Mucosa of rectum (tissue), 2 donors: ENCODE measurements around the gene GPX4.
A peak's percentile ranks its signal among the peaks of the same experiment; 100 is the strongest.

Source experiments
- H3K27ac ChIP-seq, 2 donors: one replicate each; pipeline ENCODE4 v1.7.0; 2013; ENCODE audit warnings: inconsistent platforms in 2 of 2, low read depth in 2 of 2, low read length in 2 of 2
- H3K27me3 ChIP-seq, 2 donors: one replicate each; pipeline ENCODE4 v1.7.0; 2013; ENCODE audit warnings: low read length in 2 of 2; ENCODE audit not compliant: control insufficient read depth in 2 of 2, insufficient read depth in 2 of 2
- H3K36me3 ChIP-seq, 2 donors: one replicate each; pipeline ENCODE4 v1.7.0; 2013; ENCODE audit warnings: low read length in 2 of 2; ENCODE audit not compliant: control insufficient read depth in 2 of 2, insufficient read depth in 2 of 2
- H3K4me1 ChIP-seq, 2 donors: one replicate each; pipeline ENCODE4 v1.7.0; 2013; ENCODE audit warnings: low read length in 2 of 2, mild to moderate bottlenecking in 1 of 2; ENCODE audit not compliant: control insufficient read depth in 2 of 2, insufficient read depth in 2 of 2
- H3K4me3 ChIP-seq, 2 donors: one replicate each; pipeline ENCODE4 v1.7.0; 2013; ENCODE audit warnings: low read length in 2 of 2
- H3K9ac ChIP-seq, 2 donors: one replicate each; pipeline ENCODE4 v1.7.0; 2013; ENCODE audit warnings: low read length in 2 of 2, low read depth in 1 of 2, mild to moderate bottlenecking in 1 of 2
- H3K9me3 ChIP-seq, 2 donors: one replicate each; pipeline ENCODE4 v1.7.0; 2013; ENCODE audit warnings: low read length in 2 of 2; ENCODE audit not compliant: control insufficient read depth in 2 of 2
- donor health status: healthy.
- donor health status: Normal muscosa, but diverticular disease.

GPX4 gene, protein sequence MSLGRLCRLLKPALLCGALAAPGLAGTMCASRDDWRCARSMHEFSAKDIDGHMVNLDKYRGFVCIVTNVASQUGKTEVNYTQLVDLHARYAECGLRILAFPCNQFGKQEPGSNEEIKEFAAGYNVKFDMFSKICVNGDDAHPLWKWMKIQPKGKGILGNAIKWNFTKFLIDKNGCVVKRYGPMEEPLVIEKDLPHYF

DNA sequence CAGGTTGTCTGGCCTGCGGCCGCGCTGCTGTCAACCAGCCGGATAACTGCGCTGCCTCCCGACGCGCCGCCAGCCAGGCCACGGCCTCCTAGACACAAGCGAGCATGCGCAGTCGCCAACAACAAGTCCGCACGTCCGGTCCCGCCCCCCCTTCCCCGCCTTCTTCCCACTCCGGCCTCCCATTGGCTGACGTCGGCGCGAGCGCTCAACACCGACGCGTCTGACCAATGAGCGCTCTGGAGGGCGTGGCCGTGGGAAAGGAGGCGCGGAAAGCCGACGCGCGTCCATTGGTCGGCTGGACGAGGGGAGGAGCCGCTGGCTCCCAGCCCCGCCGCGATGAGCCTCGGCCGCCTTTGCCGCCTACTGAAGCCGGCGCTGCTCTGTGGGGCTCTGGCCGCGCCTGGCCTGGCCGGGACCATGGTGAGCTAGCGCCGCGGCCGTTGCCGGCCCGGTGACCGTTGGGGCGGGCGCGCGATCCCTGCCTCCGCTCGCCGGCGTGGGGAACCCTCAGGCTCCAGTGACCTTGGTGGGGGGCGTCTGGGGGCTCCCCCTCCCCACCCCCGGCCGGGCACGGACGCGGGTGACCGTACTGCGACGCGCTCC lies at the start of gene GPX4:
Gene GPX4 (plus strand): TSS at position 287 of the 603 bp plus-strand sequence. CDS start 50 bp downstream, at position 337.
- peaks cover 27 to 28% of the 10 kb centered on the region in 2 donors for H3K4me1 ChIP-seq
- peak within 1 kb of the TSS; percentile 99 for H3K27ac ChIP-seq
- peak within 1 kb of the TSS; percentile 75 to 90 for H3K9ac ChIP-seq
- peaks cover 0 to 2% of the 10 kb centered on the region in 2 donors for H3K36me3 ChIP-seq
- H3K9me3 ChIP-seq, result no peaks in the 10 kb centered on the region
- H3K4me3 ChIP-seq, result peak within 1 kb of the TSS; percentile 76 to 77
- no peaks in the 10 kb centered on the region for H3K27me3 ChIP-seq

DNA sequence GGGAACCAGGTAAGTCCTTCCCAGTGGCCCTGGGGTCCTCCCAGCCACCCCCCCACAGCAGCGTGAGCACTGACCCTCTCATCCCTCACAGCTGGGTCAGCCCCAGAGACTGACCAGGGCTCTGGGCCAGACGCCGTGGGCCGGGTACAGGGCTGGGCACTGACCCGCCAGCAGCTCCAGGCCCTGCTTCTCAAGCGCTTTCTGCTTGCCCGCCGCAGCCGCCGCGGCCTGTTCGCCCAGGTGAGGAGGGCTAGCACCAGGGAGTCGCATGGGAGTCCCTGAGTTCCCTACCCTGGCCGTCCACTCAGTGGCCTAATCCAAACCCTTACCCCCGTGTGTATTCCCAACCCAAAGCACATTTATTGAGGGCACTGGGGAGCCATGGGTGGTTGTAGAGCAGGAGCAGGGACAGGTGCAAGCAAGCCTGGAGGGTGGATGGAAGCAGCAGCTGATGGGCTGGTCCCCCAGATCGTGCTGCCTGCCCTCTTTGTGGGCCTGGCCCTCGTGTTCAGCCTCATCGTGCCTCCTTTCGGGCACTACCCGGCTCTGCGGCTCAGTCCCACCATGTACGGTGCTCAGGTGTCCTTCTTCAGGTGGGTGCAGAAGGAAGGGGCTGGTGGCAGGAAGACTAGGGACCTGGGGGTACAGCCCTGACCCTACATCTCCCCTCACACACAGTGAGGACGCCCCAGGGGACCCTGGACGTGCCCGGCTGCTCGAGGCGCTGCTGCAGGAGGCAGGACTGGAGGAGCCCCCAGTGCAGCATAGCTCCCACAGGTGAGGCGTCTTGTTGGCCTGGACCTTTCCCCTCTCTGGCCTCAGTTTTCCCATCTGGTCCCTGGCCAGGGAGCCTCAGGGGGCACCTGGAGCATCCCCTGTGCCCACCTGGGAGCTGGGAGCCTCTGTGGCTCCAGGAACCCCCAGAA lies 49.4 kb upstream of the GPX4 start:
- H3K27ac ChIP-seq, result no peak overlapping the region
- peaks cover 0 to 7% of the 10 kb centered on the region in 2 donors for H3K36me3 ChIP-seq
- H3K4me1 ChIP-seq, result no peaks in the 10 kb centered on the region
- no peaks in the 10 kb centered on the region for H3K27me3 ChIP-seq
- no peak overlapping the region for H3K9ac ChIP-seq
- H3K9me3 ChIP-seq, result no peaks in the 10 kb centered on the region
- no peak overlapping the region for H3K4me3 ChIP-seq

DNA sequence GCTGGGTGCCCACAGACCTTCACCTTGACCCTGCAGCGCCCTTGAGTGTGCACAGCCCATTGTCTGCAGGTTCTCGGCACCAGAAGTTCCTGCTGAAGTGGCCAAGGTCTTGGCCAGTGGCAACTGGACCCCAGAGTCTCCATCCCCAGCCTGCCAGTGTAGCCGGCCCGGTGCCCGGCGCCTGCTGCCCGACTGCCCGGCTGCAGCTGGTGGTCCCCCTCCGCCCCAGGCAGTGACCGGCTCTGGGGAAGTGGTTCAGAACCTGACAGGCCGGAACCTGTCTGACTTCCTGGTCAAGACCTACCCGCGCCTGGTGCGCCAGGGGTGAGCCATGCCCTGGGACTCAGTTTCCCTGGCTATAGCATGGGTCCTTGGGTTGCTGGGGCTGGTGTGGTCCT lies 48.8 kb upstream of the GPX4 start:
- no peak overlapping the region for H3K4me3 ChIP-seq
- H3K36me3 ChIP-seq, result peaks cover 0 to 7% of the 10 kb centered on the region in 2 donors
- H3K9ac ChIP-seq, result no peak overlapping the region
- no peaks in the 10 kb centered on the region for H3K4me1 ChIP-seq
- H3K27ac ChIP-seq, result no peak overlapping the region
- H3K9me3 ChIP-seq, result no peaks in the 10 kb centered on the region
- H3K27me3 ChIP-seq, result no peaks in the 10 kb centered on the region

DNA sequence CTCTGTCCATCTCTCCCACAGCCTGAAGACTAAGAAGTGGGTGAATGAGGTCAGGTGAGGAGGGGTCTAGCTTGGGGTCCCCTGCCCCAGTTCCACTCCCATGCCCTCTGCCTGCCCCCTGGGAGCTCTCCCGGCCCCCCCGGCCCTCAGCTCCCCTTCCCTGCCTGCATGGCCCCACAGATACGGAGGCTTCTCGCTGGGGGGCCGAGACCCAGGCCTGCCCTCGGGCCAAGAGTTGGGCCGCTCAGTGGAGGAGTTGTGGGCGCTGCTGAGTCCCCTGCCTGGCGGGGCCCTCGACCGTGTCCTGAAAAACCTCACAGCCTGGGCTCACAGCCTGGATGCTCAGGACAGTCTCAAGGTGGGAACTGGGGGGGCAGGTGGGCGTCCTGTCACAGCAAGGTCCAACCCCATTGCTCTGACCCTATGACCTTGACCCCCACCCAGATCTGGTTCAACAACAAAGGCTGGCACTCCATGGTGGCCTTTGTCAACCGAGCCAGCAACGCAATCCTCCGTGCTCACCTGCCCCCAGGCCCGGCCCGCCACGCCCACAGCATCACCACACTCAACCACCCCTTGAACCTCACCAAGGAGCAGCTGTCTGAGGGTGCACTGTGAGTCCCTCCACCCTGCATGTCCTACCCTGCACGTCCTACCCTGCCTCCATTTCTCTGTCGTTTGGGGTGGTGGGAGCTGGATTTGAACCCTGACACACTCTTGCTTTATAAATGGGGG lies 47.7 kb upstream of the GPX4 start:
- no peak overlapping the region for H3K27ac ChIP-seq
- no peak overlapping the region for H3K4me3 ChIP-seq
- H3K36me3 ChIP-seq, result peaks cover 0 to 7% of the 10 kb centered on the region in 2 donors
- no peaks in the 10 kb centered on the region for H3K9me3 ChIP-seq
- H3K9ac ChIP-seq, result no peak overlapping the region
- no peaks in the 10 kb centered on the region for H3K27me3 ChIP-seq
- H3K4me1 ChIP-seq, result no peaks in the 10 kb centered on the region

DNA sequence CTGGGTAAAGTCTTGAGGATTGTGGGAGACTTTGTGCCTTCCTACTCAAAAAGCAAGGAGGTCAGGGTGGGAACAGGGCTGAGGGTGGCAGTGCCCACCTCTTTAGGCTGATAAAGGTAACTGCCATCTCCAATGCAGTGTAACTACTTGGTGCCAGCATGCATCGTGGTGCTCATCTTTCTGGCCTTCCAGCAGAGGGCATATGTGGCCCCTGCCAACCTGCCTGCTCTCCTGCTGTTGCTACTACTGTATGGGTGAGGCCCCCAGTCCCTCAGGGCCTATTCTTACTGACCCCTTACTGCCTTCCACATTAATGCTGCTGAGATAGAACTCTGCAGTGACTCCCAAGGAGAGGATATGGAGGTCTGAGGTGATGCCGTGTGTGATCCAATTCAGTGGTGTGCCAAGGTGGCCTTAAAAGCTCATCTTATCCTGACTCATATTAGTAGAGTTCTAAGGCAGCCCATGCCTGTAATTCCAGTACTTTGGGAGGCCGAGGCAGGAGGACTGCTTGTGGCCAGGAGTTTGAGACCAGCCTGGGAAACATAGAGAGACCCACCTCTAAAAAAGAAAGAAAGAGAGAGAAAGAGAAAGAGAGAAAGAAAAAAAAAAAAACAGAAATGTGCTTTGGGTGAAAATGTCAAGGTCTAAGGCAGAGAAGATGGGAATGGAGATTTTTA lies 46.5 kb upstream of the GPX4 start:
- Histone ChIP-seq H3K27me3 (no peaks in the 10 kb centered on the region), H3K9ac (no peak overlapping the region), H3K4me3 (no peak overlapping the region), H3K9me3 (no peaks in the 10 kb centered on the region), H3K27ac (no peak overlapping the region), H3K4me1 (no peaks in the 10 kb centered on the region), H3K36me3 (peaks cover 0 to 7% of the 10 kb centered on the region in 2 donors)

DNA sequence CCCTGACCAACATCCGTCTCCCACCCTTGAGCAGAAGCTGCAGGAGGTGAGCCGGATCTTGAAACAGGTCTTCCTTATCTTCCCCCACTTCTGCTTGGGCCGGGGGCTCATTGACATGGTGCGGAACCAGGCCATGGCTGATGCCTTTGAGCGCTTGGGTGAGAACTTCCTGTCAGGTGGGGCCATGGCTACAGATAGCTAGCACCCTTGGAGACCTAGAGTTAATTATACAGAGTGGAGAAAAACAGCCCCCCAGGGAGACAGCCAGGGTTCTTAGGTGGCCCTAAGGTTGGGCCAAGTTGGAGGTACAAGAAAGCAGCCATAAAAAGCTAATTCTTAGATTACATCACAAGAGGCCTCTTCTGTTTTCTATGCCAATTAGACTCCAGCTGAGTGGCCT lies 45.7 kb upstream of the GPX4 start:
- H3K36me3 ChIP-seq, result peaks cover 0 to 7% of the 10 kb centered on the region in 2 donors
- no peaks in the 10 kb centered on the region for H3K9me3 ChIP-seq
- H3K27me3 ChIP-seq, result no peaks in the 10 kb centered on the region
- H3K4me1 ChIP-seq, result no peaks in the 10 kb centered on the region
- no peak overlapping the region for H3K4me3 ChIP-seq
- H3K27ac ChIP-seq, result no peak overlapping the region
- no peak overlapping the region for H3K9ac ChIP-seq

DNA sequence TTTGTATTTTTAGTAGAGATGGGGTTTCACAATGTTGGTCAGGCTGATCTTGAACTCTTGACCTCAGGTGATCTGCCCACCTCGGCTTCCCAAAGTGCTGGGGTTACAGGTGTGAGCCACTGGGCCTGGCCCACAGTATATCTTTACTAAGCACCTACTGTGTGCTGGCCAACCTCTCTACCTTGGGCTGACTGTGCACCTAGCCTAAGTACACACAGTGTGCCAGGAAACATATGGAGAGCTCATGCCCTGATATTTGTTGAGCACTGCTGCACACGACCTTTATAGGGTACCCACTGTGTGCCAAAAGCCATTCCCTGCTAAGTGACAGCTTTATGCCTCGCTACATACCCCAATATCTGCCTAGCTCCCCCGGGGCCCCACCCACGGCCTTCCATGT lies 43.1 kb upstream of the GPX4 start:
- Histone ChIP-seq H3K4me1 (peaks cover 9 to 17% of the 10 kb centered on the region in 2 donors), H3K27ac (no peak overlapping the region), H3K9ac (no peak overlapping the region), H3K4me3 (no peak overlapping the region), H3K9me3 (no peaks in the 10 kb centered on the region), H3K36me3 (peaks cover 0 to 7% of the 10 kb centered on the region in 2 donors), H3K27me3 (no peaks in the 10 kb centered on the region)

DNA sequence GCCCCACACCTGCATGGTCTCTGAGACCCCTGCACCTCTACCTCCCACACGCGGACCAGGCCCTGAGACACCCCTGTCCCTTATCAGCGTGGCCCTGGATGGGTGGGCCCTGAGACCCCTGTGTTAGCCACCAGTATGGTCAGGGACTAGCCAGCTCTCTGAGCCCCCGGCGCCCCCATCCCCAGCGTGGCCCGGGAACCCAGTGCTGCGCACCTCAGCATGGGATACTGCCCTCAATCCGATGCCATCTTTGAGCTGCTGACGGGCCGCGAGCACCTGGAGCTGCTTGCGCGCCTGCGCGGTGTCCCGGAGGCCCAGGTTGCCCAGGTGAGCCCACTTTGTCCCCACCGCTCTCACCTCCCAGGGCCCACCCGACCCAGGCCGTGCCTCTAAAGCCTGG lies 41.8 kb upstream of the GPX4 start:
- Histone ChIP-seq H3K4me1 (peaks cover 19 to 28% of the 10 kb centered on the region in 2 donors), H3K36me3 (peaks cover 0 to 4% of the 10 kb centered on the region in 2 donors), H3K27me3 (peaks cover 0 to 5% of the 10 kb centered on the region in 2 donors), H3K9me3 (no peaks in the 10 kb centered on the region), H3K27ac (no peak overlapping the region), H3K9ac (no peak overlapping the region), H3K4me3 (no peak overlapping the region)

DNA sequence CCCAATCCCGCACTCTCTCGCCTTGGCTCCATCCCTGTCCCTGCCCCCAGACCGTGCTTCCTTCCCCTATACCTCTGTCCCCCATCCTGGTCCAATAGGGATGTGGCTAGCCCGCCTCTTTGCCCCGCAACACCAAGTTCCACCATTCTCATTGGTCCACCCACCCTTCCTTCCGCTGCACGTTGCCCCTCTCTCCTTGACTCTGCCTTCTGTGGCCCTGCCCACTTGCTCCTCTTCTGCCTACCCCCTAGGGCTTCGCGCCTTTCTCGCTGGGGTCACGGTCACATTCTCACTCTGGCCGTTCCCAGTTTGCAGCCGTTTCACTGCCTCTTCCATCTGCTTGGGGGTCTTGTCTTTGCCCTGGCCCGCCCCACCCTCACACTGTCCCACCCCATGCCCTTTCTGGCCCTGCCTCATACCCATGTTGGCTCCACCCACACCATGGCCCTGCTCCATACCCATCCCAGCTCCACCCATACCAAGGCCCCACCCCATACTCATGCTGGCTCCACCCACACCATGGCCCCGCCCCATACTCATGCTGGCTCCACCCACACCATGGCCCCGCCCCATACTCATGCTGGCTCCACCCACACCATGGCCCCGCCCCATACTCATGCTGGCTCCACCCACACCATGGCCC lies 41.3 kb upstream of the GPX4 start:
- Histone ChIP-seq H3K36me3 (peaks cover 0 to 4% of the 10 kb centered on the region in 2 donors), H3K9ac (no peak overlapping the region), H3K27me3 (peaks cover 0 to 10% of the 10 kb centered on the region in 2 donors), H3K9me3 (no peaks in the 10 kb centered on the region), H3K27ac (no peak overlapping the region), H3K4me1 (peaks cover 23 to 28% of the 10 kb centered on the region in 2 donors), H3K4me3 (no peak overlapping the region)
